ENCODE results near the gene SRRM2.
"Not testable (repeated sequence)": the region's sequence is repeated elsewhere in the genome, so short reads cannot be mapped to it uniquely, and the experiment has no call there.

Gene SRRM2

GRCh38 chr16:2720719-2721633 is 31.5 kb upstream of the SRRM2 start:
- peak overlapping the region in 1 of 2 experiments; percentile 49 for H3K27ac ChIP-seq (ENCODE audit: insufficient read depth in 1 of 2, low read depth in 1 of 2, low read length in 2 of 2, poor library complexity in 1 of 2, severe bottlenecking in 2 of 2)
- peak; percentile 92 to 95 (median 94) for DNase-seq
- H3K4me1 ChIP-seq (ENCODE audit: control extremely low read depth in 1 of 4, control insufficient read depth in 4 of 4, insufficient read depth in 4 of 4, low read length in 3 of 4) = peaks cover 0 to 38% (median 29%) of the 10 kb centered on the region in 4 experiments
- no peaks in the 10 kb centered on the region for H3K9me3 ChIP-seq (ENCODE audit: control extremely low read depth in 1 of 5, control insufficient read depth in 4 of 5, insufficient read depth in 2 of 5, low read depth in 1 of 5, low read length in 4 of 5)
- H3K4me3 ChIP-seq (ENCODE audit: control insufficient read depth in 1 of 7, extremely low read depth in 1 of 7, insufficient read depth in 4 of 7, low read depth in 2 of 7, low read length in 6 of 7) = peak overlapping the region; percentile 32 to 81 (median 60)
- POLR2A ChIA-PET = interaction anchor here (1.0 kb wide), 1 partner anchor 34 kb away, joined by 3 read pairs; no protein-coding TSS in a partner anchor
- H3K27me3 ChIP-seq (replicated peaks in 2 of 5; ENCODE audit: control insufficient read depth in 4 of 5, insufficient read depth in 5 of 5, low read length in 4 of 5) = peaks cover 0 to 5% (median 0%) of the 10 kb centered on the region in 5 experiments
- no peaks in the 10 kb centered on the region for H3K36me3 ChIP-seq (ENCODE audit: control insufficient read depth in 4 of 4, insufficient read depth in 4 of 4, low read length in 3 of 4)
- CTCF ChIA-PET = no interaction called here
- WGBS (ENCODE audit: insufficient coverage) = under 1% methylated on average over 49 of the region's 99 CpGs

DNA sequence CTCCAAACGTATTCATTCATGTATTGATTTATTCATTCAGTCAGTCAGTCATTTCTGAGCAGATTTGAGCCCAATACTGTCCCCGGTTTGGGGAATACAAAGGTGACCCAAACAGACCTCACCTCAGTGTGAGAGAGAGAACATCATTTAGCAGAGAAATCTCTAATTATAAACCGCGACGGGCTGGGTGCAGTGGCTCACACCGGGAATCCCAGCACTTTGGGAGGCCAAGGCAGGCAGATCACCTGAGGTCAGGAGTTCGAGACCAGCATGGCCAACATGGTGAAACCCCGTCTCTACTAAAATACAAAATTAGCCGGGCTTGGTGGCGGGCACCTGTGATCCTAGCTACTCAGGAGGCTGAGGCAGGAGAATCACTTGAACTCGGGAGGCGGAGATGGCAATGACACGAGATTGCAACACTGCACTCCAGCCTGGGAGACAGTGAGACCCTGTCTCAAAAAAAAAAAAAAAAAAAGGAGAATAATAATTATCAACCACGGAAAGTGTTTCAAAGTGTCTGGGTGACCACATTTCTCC is 30.7 kb upstream of the SRRM2 start:
- CTCF ChIA-PET; H3K36me3 ChIP-seq (ENCODE audit: control insufficient read depth in 4 of 4, insufficient read depth in 4 of 4, low read length in 3 of 4); H3K27ac ChIP-seq (ENCODE audit: insufficient read depth in 1 of 2, low read depth in 1 of 2, low read length in 2 of 2, poor library complexity in 1 of 2, severe bottlenecking in 2 of 2); DNase-seq; H3K9me3 ChIP-seq (ENCODE audit: control extremely low read depth in 1 of 5, control insufficient read depth in 4 of 5, insufficient read depth in 2 of 5, low read depth in 1 of 5, low read length in 4 of 5); H3K27me3 ChIP-seq (replicated peaks in 2 of 5; ENCODE audit: control insufficient read depth in 4 of 5, insufficient read depth in 5 of 5, low read length in 4 of 5): not testable (repeated sequence)
- Histone ChIP-seq H3K4me1 (ENCODE audit: control extremely low read depth in 1 of 4, control insufficient read depth in 4 of 4, insufficient read depth in 4 of 4, low read length in 3 of 4) (peaks cover 0 to 33% (median 25%) of the 10 kb centered on the region in 4 experiments), H3K4me3 (ENCODE audit: control insufficient read depth in 1 of 7, extremely low read depth in 1 of 7, insufficient read depth in 4 of 7, low read depth in 2 of 7, low read length in 6 of 7) (peak overlapping the region in 6 of 7 experiments; percentile 35 to 81 (median 62))
- POLR2A ChIA-PET = interaction anchor here (1.3 kb wide), 1 partner anchor 35 kb away, joined by 4 read pairs; no protein-coding TSS in a partner anchor
- 41% methylated on average over 10 of the region's 14 CpGs for WGBS (ENCODE audit: insufficient coverage)

DNA sequence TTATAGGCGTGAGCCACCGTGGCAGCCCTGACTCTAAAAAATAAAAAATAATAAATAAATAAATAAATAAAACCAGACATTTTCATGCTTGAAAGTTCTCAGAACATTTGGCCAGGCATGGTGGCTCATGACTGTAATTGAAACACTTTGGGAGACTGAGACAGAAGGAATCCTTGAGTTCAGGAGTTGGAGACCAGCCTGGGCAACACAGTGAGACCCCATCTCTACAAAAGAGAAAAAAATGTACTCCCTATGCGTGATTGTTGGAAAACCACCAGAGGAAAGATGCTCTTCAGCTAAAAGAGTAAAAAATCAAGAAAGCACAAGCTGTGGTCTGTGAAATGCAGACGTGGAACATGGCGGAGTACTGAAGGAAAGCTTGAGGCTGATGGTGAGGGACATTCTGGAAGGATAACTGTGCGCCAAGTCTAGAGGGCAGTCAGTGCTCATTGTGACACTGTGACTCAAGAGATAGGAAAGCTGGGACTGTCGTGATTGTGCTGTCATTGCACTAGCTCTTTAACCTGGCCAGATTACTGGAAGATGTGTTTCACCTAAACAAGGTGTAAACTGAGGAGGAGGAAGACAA is 28.3 kb upstream of the SRRM2 start:
- ChIA-PET POLR2A (interaction anchor here (0.6 to 0.8 kb wide), 3 partner anchors 13 to 1144 kb away, joined by 3 to 6 read pairs (median 3); no protein-coding TSS in a partner anchor), CTCF (interaction anchor here (1.1 to 1.2 kb wide), 2 partner anchors 34 to 37 kb away, joined by 3 read pairs; no protein-coding TSS in a partner anchor)
- WGBS (ENCODE audit: insufficient coverage) = 91% methylated on average over 4 of the region's 7 CpGs
- H3K4me1 ChIP-seq (ENCODE audit: control extremely low read depth in 1 of 4, control insufficient read depth in 4 of 4, insufficient read depth in 4 of 4, low read length in 3 of 4) = peaks cover 0 to 17% (median 12%) of the 10 kb centered on the region in 4 experiments
- H3K4me3 ChIP-seq (ENCODE audit: control insufficient read depth in 1 of 7, extremely low read depth in 1 of 7, insufficient read depth in 4 of 7, low read depth in 2 of 7, low read length in 6 of 7) = no peak overlapping the region
- no peak for DNase-seq
- peaks cover 0 to 5% (median 0%) of the 10 kb centered on the region in 5 experiments for H3K27me3 ChIP-seq (replicated peaks in 2 of 5; ENCODE audit: control insufficient read depth in 4 of 5, insufficient read depth in 5 of 5, low read length in 4 of 5)
- no peaks in the 10 kb centered on the region for H3K36me3 ChIP-seq (ENCODE audit: control insufficient read depth in 4 of 4, insufficient read depth in 4 of 4, low read length in 3 of 4)
- no peaks in the 10 kb centered on the region for H3K9me3 ChIP-seq (ENCODE audit: control extremely low read depth in 1 of 5, control insufficient read depth in 4 of 5, insufficient read depth in 2 of 5, low read depth in 1 of 5, low read length in 4 of 5)
- H3K27ac ChIP-seq (ENCODE audit: insufficient read depth in 1 of 2, low read depth in 1 of 2, low read length in 2 of 2, poor library complexity in 1 of 2, severe bottlenecking in 2 of 2) = no peak overlapping the region

GRCh38 chr16:2724816-2725348 is 27.6 kb upstream of the SRRM2 start:
- Histone ChIP-seq H3K36me3 (ENCODE audit: control insufficient read depth in 4 of 4, insufficient read depth in 4 of 4, low read length in 3 of 4) (no peaks in the 10 kb centered on the region), H3K4me3 (ENCODE audit: control insufficient read depth in 1 of 7, extremely low read depth in 1 of 7, insufficient read depth in 4 of 7, low read depth in 2 of 7, low read length in 6 of 7) (no peak overlapping the region), H3K9me3 (ENCODE audit: control extremely low read depth in 1 of 5, control insufficient read depth in 4 of 5, insufficient read depth in 2 of 5, low read depth in 1 of 5, low read length in 4 of 5) (no peaks in the 10 kb centered on the region), H3K4me1 (ENCODE audit: control extremely low read depth in 1 of 4, control insufficient read depth in 4 of 4, insufficient read depth in 4 of 4, low read length in 3 of 4) (peaks cover 0 to 11% (median 11%) of the 10 kb centered on the region in 4 experiments), H3K27me3 (replicated peaks in 2 of 5; ENCODE audit: control insufficient read depth in 4 of 5, insufficient read depth in 5 of 5, low read length in 4 of 5) (peaks cover 0 to 5% (median 0%) of the 10 kb centered on the region in 5 experiments), H3K27ac (ENCODE audit: insufficient read depth in 1 of 2, low read depth in 1 of 2, low read length in 2 of 2, poor library complexity in 1 of 2, severe bottlenecking in 2 of 2) (no peak overlapping the region)
- no peak for DNase-seq
- POLR2A ChIA-PET = interaction anchor here (0.6 to 0.8 kb wide), 2 partner anchors 12 to 1144 kb away, joined by 3 to 6 read pairs; no protein-coding TSS in a partner anchor
- 89% methylated on average over 15 of the region's 16 CpGs for WGBS (ENCODE audit: insufficient coverage)
- CTCF ChIA-PET = interaction anchor here (1.1 kb wide), 1 partner anchor 38 kb away, joined by 3 read pairs; no protein-coding TSS in a partner anchor

DNA sequence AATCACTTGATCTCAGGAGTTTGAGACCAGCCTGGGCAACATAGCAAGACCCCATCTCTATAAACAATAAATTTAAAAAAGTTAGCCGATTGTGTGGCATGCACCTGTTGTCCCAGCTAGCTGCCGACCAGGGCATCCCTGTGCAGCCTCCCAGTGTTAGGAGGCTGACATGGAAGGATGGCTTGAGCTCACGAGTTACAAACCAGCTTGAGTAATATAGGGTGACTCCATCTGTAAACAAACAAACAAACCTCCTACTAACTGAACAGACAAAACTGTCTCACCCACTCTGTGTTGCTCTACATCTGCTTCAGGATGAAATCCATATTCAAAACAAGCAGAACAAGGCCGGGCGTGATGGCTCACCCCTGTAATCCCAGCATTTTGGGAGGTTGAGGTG is 25.5 kb upstream of the SRRM2 start:
- POLR2A ChIA-PET = no interaction called here
- Histone ChIP-seq H3K4me3 (ENCODE audit: control insufficient read depth in 1 of 7, extremely low read depth in 1 of 7, insufficient read depth in 4 of 7, low read depth in 2 of 7, low read length in 6 of 7) (no peak overlapping the region), H3K27ac (ENCODE audit: insufficient read depth in 1 of 2, low read depth in 1 of 2, low read length in 2 of 2, poor library complexity in 1 of 2, severe bottlenecking in 2 of 2) (no peak overlapping the region), H3K4me1 (ENCODE audit: control extremely low read depth in 1 of 4, control insufficient read depth in 4 of 4, insufficient read depth in 4 of 4, low read length in 3 of 4) (peaks cover 0 to 2% (median 1%) of the 10 kb centered on the region in 4 experiments), H3K27me3 (replicated peaks in 2 of 5; ENCODE audit: control insufficient read depth in 4 of 5, insufficient read depth in 5 of 5, low read length in 4 of 5) (peaks cover 0 to 5% (median 2%) of the 10 kb centered on the region in 5 experiments), H3K9me3 (ENCODE audit: control extremely low read depth in 1 of 5, control insufficient read depth in 4 of 5, insufficient read depth in 2 of 5, low read depth in 1 of 5, low read length in 4 of 5) (no peaks in the 10 kb centered on the region), H3K36me3 (ENCODE audit: control insufficient read depth in 4 of 4, insufficient read depth in 4 of 4, low read length in 3 of 4) (no peaks in the 10 kb centered on the region)
- DNase-seq = no peak
- 100% methylated on average over 4 of the region's 5 CpGs for WGBS (ENCODE audit: insufficient coverage)
- CTCF ChIA-PET = no interaction called here

DNA sequence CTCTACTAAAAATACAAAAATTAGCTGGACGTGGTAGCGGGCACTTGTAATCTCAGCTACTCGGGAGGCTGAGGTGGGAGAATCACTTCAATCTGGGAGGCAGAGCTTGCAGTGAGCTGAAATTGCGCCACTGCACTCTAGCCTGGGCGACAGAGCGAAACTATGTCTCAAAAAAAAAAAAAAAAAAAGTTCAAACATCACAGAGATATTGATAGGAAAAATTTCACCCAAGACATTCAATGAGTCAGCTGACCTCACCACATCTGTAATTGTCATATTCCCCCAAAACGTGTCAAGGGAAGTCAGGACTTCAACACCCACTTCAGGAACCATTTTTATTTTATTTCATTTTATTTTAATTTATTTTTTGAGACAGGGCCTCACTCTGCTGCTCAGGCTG is 24.4 kb upstream of the SRRM2 start:
- 88% methylated on average over 4 of the region's 7 CpGs for WGBS (ENCODE audit: insufficient coverage)
- no peaks in the 10 kb centered on the region for H3K9me3 ChIP-seq (ENCODE audit: control extremely low read depth in 1 of 5, control insufficient read depth in 4 of 5, insufficient read depth in 2 of 5, low read depth in 1 of 5, low read length in 4 of 5)
- POLR2A ChIA-PET = no interaction called here
- no peak overlapping the region for H3K27ac ChIP-seq (ENCODE audit: insufficient read depth in 1 of 2, low read depth in 1 of 2, low read length in 2 of 2, poor library complexity in 1 of 2, severe bottlenecking in 2 of 2)
- no peak overlapping the region for H3K4me3 ChIP-seq (ENCODE audit: control insufficient read depth in 1 of 7, extremely low read depth in 1 of 7, insufficient read depth in 4 of 7, low read depth in 2 of 7, low read length in 6 of 7)
- no peaks in the 10 kb centered on the region for H3K36me3 ChIP-seq (ENCODE audit: control insufficient read depth in 4 of 4, insufficient read depth in 4 of 4, low read length in 3 of 4)
- H3K4me1 ChIP-seq (ENCODE audit: control extremely low read depth in 1 of 4, control insufficient read depth in 4 of 4, insufficient read depth in 4 of 4, low read length in 3 of 4) = no peaks in the 10 kb centered on the region
- CTCF ChIA-PET = interaction anchor here (0.7 kb wide), 1 partner anchor 63 kb away, joined by 3 read pairs; no protein-coding TSS in a partner anchor
- peaks cover 0 to 5% (median 2%) of the 10 kb centered on the region in 5 experiments for H3K27me3 ChIP-seq (replicated peaks in 2 of 5; ENCODE audit: control insufficient read depth in 4 of 5, insufficient read depth in 5 of 5, low read length in 4 of 5)
- DNase-seq = no peak
